HG03095 (cell line): ENCODE results near the gene ALOX15B.

Experiments used
- ATAC-seq: cut with Tn5 transposase; IDR thresholded peaks from one replicate; pipeline ENCODE4 v1.9.1; 2021; ENCODE audit warnings: moderate library complexity; ENCODE audit not compliant: unreplicated experiment

Gene ALOX15B

DNA sequence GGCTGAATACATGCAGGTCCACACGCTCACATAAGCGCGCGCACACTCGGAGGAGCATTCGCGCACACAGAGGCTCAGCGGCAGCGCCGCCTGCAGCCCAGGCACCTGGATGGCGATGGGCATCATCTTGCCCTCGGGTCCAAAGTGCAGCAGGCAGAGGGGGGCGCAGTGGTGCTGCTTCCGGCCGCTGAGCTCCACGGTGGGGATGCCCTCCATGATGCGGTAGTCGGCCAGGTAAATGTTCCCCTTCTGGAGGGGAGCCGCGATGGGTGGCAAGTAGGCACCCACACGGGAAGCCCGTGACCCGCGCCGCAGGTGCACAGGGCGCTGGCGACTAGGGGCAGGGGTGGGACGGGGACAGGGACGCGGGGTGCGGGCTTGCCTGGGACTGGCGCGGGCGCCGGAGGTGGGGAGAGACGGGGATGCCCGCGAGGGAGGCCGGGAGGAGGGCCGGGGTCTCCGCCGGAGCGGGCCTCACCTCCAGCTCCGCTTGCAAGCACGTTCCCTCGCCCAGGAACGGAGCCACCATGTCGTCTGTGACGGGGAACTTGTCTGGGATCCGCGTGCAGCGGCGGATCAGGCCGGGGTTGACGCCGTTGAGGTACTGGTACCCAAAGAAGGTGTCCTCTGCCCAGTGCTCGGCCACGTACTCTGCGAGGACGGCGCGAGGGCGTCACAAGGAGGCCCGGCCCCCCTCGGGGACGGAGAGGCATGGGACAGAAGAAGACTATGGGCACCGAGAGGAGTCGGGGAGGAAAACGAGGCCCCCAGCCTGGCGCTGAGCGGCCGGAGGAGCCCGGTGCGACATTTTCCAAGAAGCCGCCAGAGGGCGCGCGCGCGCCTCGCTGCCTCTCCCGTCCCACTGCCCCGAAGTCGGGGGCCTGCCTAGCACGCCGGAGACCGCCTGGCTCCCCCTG, 40.7 kb downstream of the ALOX15B start:
- no peak for ATAC-seq

DNA sequence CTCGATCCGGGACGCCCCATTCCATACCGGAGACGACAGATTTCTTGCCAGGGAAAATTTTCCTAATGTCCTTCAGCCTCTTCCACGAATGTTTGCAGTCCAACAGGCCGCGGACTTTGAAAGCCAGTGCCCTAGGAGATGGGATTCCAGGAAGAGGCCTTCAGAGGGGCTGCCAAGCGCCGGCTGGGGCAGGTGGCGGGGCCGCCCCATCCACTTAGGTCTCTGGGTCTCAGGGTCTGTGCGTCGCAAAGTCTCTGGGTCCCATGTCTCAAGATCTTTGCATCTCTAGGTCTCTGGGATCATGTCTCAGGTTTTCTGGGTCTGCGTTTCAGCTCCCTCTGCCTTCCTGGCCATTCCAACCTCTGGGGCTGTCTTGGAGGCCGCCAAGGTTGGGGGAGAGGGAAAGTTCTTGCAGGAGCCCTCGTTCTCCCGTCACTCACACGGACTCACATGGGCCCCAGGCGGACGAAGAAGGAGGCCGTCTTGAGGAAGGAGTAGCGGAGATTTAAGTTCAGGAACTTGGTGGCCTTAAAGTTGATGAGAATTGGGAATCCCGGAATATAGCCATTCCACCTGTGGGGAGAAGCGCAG, 41.4 kb downstream of the ALOX15B start:
- no peak for ATAC-seq

DNA sequence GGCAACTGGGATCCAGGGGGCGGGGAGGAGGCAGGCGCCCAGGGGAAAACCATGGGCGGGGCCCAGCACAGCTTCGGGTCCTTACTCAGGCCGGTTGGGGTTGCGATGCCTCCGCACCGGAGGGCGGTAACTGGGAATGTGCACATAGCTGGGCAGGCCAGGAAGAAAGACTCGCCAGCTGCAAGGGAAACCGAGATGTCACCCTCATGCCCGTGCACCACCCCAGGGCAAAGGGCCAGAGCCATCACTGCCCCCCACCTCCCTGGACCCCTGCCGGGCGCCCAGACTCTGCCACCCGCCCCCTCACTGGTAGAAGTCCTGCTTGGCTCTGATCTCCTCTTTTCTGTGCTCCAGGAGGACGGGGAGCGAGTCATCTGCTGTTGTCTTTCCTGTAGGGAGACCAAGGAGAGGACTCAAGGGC, 42.0 kb downstream of the ALOX15B start:
- no peak for ATAC-seq

DNA sequence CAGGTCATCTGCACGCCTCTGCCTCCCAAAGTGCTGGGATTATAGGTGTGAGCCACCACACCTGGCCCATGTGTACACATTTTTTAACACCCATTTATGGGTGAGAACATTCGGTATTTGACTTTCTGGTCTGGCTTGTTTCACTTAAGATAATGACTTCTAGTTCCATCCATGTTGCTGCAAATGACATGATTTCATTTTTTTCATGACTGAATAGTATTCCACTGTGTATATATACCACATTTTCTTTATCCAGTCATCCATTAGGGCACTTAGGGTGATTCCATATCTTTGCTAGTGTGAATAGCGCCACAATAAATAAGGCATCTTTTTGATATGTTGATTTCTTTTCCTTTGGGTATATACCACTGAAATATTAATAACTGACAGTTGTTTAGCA, 43.0 kb downstream of the ALOX15B start:
- no peak for ATAC-seq

DNA sequence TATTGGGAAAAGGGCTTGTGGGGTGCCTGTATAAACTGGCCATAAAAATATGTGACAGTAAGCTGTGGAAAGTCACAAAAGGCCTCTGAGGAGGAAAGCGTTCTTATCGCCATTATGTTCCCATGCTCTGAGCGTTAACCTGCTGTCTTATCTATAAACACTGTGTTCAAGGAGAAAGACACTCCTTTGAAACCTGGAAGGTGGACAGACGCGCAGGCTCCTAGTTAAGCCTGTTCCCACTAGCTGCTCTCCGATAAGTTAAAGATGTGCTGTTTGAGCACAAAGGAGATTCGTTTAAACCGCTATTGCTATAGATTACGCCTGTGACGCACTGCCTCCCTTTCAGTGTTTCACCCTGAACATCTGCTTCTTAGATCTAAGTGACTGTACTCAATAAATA, 43.4 kb downstream of the ALOX15B start:
- ATAC-seq: no peak

DNA sequence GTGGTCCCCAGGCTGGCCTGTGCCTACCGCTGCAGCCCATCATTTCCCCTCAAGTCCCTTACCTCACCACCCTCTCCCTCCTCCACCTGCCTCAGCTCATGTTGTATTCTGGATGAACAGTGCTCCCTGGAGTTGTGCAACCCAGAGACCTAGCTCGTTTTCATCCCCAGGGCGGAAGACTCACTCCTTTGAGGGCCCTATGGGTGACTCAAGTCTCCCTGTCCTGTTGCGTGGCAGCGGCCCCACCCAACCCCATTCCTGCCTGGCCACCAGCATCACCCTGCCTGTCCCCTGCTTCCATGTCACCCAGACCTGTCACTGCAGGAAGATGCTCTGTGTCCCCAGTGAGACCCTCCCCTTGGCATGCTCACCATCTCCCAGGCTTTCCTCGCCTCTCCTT, 45.4 kb downstream of the ALOX15B start:
- no peak for ATAC-seq

DNA sequence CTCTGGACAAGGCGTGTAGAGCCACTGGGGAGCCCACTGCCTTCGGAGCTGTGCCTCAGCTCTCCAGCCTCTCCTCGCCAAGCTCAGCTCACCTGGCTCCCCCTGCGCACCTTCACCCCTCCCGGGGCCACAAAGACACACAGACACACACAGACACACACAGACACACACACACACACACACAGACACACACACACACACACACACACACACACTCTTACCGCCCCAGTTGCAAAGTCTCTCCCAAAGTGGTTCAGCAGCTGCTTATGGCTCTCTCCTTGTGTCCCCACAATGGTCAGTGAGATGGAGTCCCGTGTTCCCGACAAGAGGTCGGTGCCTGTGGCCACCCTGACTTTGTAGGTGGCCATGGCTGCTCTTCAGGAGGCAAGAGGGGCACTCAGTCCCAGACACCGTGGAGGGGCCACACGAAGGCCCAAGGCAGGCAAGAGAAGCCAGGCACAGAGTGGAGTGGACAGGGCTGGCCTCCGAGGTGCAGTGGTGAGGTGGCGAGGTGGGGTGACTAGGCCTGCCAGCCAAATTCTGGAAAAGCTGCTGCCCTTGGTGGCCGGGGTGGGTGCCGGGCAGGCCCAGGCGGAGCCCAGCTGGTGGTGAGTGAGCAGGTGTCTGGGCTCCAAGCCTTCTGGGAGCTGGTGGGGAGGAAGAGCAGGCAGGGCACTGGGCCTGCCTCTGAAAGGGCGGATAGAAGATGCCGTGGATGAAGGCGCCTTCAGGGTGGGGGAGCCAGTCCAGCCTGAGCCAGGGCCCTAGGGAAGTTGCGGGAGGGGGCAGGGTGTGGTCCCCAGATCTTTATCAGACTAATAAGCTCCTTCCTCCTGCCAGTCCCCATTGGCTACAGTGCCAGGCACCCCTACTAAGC, 48.5 kb downstream of the ALOX15B start, which contains the start of gene ALOX12B:
Gene ALOX12B (minus strand): TSS at position 642 of the 877 bp plus-strand sequence. CDS start 274 bp downstream, at position 368.
- no peak for ATAC-seq

DNA sequence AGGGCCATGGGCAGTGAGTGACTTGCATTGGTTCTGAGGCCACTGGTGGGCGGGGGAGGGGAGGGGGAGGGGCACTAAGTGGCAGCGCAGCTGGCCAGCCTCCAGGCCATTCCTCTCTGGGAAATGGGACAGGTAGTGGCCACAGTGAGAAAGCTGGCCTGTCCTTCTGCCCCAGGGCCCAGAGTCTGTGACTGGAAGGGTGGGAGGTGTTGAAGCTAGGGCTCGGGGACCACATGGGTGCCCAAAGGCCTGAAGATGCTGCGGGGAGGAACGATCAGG, 49.0 kb downstream of the ALOX15B start:
- no peak for ATAC-seq

DNA sequence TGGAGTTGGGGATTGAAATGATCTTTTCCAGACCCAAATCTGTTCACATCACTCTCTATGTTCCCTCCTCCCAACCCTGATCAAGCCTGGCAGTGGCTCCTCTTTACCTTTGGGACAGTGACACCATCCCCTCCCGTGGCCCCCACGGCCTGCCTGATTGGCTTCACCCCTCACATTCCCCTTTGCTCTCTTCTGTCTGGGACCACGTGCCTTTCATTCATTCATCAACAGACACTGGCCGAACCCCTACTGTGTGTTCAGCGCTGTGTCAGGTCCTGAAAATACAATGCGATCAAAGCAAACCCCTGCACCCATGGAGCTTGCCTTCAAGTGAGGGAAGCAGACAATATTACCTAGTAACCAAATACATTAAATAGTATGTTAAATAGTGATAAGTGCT, 50.9 kb downstream of the ALOX15B start:
- ATAC-seq: no peak

DNA sequence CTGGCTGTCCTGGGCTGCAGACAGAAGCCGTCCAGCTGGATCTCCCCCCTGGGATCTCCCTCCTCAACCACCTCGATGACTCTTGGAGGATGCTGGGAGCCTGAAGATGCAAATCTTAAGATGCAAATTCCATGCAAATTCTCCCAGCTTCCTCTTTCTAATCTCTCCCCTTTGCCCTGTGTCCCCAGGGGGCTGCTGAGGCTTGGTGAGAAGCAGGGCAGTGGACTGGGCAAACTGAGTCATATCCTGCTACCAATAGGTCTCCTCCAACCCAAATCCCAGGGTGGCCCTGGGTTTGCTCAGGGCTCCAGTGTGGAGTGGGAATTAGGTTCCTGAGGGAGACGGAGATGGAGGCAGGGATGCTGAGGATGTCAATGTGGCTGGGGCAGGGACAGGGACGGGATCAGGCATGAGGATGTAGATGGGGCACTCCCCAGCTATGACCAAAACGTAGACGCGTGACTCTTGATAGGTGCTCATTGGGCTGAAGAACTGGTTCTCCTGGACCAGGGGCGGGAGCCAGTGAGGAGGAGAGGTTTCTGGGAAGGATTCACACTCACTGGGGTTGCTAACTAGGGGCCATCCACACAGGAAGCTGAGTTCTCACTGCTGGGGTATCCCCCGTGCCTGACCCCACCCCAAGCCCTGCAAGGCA, 52.3 kb downstream of the ALOX15B start:
- ATAC-seq: no peak

DNA sequence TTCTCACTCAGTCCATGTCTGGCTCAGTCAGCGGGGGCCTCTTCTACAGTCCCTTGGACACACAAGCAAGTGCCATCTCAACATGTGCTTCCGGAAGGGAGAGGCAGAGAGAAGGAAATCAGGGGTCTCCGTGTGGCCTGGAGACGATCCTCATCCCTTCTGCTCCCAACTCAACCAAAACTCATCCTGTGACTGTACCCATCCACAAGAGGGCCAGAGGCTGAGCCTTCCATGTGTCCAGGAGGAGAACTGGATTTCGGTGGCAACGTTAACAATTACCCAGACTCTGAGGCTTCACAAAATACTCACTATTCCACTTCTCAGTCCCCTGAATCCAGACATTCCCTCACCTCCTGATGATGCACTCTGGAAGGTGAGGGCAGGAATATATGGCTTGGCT, 56.5 kb downstream of the ALOX15B start:
- no peak for ATAC-seq

DNA sequence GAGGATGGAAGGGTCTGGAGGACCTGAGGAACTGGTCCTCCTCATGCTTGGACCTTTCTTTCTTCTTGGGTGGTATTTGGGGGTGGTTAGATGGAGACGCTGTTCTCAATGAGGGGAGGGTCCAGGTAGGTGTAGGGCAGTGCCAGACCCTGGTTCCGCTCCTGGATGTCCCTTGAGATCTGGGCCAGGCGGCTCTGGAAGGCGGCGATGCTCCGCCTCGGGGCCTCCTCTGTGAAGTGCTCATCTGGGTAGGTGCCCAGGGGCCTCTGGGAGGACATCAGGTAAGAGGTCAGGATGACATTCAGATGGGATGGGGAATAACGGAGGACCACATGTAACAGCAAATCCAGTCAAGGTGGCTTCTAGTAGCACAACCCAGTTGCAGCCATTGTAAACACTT, 57.7 kb downstream of the ALOX15B start:
- ATAC-seq: no peak
